Liver (tissue), 3 donors: Measurements from ENCODE around the gene PIAS1.

Experiments
- FOXA2 ChIP-seq: IDR thresholded peaks from 2 replicates; pipeline ENCODE4 v1.6.1; 2016; ENCODE audit warnings: antibody characterized with exemption
- GABPA ChIP-seq, 2 donors: IDR thresholded peaks in 1 of 2; conservative IDR thresholded peaks in 1 of 2; 2 replicates each; pipeline ENCODE4 v1.6.1; 2016; ENCODE audit warnings: antibody characterized with exemption in 2 of 2, mild to moderate bottlenecking in 1 of 2, moderate library complexity in 1 of 2
- JUND ChIP-seq, 2 donors: IDR thresholded peaks; 2 replicates each; pipeline ENCODE4 v1.6.1; 2016; ENCODE audit warnings: antibody characterized with exemption in 2 of 2
- RXRA ChIP-seq, 2 donors: IDR thresholded peaks; 2 replicates each; pipeline ENCODE4 v1.6.1; 2017 to 2018; ENCODE audit warnings: antibody characterized with exemption in 2 of 2, mild to moderate bottlenecking in 1 of 2
- YY1 ChIP-seq: IDR thresholded peaks from 2 replicates; pipeline ENCODE4 v1.6.1; 2016; ENCODE audit warnings: antibody characterized with exemption, mild to moderate bottlenecking
- TF ChIP-seq, protein P1 (sequence below): fragments of 150-350 bp; IDR thresholded peaks from 2 replicates; pipeline ENCODE4 v1.5.1; 2017; ENCODE audit warnings: improper control_type of control experiment, low read depth, low read length; ENCODE audit not compliant: missing input control
- TF ChIP-seq, protein P2 (sequence below): IDR thresholded peaks from 2 replicates; pipeline ENCODE4 v1.6.1; 2016; ENCODE audit warnings: antibody characterized with exemption
- donor health status: healthy.
- donor health status: healthy.

DNA sequence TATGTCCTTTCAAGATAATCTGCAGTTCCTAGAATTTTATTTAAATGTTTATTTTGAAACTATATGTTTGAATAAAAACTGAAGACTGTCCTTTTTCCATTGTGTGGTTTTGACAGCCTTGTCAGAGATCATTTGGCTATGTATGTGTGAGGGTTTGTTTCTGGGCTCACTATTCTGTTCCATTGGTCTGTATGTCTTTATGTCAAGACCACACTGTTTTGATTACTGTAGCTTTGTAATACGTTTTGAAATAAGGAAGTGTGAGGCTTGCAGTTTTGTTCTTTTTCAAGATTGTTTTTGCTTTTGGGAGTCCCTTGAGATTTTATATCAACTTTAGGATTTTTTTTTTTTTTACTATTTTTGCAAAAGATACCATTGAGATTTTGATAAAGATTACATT, 42.0 kb downstream of the PIAS1 start:
- TF ChIP-seq, protein P1, sequence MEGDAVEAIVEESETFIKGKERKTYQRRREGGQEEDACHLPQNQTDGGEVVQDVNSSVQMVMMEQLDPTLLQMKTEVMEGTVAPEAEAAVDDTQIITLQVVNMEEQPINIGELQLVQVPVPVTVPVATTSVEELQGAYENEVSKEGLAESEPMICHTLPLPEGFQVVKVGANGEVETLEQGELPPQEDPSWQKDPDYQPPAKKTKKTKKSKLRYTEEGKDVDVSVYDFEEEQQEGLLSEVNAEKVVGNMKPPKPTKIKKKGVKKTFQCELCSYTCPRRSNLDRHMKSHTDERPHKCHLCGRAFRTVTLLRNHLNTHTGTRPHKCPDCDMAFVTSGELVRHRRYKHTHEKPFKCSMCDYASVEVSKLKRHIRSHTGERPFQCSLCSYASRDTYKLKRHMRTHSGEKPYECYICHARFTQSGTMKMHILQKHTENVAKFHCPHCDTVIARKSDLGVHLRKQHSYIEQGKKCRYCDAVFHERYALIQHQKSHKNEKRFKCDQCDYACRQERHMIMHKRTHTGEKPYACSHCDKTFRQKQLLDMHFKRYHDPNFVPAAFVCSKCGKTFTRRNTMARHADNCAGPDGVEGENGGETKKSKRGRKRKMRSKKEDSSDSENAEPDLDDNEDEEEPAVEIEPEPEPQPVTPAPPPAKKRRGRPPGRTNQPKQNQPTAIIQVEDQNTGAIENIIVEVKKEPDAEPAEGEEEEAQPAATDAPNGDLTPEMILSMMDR, result no peak
- TF ChIP-seq YY1, result no peak
- no peak for TF ChIP-seq GABPA (IDR thresholded peaks at IDR 0.05 in 1 of 2, conservative IDR thresholded peaks at IDR 0.05 in 1 of 2)
- TF ChIP-seq FOXA2, result no peak
- TF ChIP-seq, protein P2, sequence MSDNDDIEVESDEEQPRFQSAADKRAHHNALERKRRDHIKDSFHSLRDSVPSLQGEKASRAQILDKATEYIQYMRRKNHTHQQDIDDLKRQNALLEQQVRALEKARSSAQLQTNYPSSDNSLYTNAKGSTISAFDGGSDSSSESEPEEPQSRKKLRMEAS, result no peak
- TF ChIP-seq RXRA (IDR thresholded peaks at IDR 0.05), result no peak
- TF ChIP-seq JUND (IDR thresholded peaks at IDR 0.05), result no peak
